Central memory CD4-positive, alpha-beta T cell (primary cell): ENCODE measurements around the gene TMEM63A.

Experiments used
- DNase-seq: peaks from one replicate; pipeline ENCODE4 v3.0.0; 2022

The TMEM63A gene

DNA sequence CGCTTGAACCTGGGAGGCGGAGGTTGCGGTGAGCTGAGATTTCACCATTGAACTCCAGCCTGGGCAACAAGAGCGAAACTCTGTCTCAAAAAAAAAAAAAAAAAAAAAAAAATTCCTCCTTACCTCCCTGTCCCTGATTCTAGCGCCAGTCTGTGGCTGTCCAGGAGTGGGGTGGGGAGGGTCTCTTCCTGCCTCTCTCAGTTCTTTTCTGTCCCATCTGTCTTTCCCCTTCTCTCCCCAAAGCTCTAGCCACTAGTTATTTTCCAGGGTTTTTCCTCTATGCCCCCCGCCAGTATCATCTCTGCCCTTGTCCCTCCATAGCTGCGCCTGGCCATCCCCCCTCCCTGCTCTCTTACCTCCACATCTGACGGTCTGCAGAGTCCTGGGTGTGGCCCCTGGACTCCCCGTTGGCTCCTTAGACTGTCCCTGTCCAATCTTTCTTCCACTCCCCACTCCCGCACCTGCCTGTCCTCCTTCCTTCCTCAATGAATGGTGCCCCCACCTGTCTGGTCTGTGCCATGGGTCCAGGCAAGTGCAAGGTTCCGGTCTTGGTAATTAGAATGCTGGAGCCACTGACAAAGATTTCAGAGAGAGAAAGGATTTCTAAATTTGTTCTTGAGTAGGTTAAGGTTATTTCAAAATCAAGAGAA, 1.6 kb upstream of the TMEM63A start:
- DNase-seq: no peak

DNA sequence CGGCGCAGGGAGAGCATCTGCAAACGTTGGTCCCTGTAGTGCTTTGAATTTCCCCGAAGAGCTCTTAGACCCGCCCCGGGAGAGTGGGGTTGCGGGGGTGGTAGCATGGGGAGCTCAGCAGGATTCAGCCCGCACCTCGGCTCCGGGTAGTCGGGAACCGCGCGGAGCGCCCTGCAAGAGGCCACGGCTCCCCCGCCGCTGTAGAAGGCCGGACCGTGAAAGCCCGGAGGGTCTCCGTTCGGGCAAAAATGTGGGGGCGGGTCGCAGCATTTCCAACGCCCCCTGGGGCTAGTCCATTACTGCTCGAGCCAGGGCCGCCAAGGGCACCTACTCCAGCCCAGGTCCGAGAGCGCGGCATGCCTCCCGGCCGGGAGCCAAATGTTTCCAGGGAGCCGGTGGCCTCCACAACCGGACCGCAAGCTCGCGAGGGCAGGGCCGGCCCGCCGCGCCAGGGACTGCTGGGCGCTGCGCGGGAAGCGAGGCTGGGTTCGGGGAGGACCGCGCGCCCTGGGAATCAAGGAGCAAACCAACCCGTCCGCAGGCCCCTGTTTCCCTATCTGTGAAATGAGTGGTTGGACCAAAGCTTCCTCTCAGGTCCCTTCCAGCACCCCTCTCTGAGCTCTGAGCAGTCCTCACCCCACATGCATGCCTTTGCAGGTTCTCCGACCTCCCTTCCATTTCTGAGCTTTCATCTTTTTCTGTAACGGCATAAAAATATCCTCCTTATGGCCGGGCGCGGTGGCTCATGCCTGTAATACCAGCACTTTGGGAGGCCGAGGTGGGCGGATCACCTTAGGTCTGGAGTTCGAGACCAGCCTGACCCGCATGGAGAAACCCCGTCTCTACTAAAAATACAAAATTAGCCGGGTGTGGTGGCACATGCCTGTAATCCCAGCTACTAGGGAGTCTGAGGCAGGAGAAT, 775 bp upstream of the TMEM63A start:
- DNase-seq: peak; percentile 14

DNA sequence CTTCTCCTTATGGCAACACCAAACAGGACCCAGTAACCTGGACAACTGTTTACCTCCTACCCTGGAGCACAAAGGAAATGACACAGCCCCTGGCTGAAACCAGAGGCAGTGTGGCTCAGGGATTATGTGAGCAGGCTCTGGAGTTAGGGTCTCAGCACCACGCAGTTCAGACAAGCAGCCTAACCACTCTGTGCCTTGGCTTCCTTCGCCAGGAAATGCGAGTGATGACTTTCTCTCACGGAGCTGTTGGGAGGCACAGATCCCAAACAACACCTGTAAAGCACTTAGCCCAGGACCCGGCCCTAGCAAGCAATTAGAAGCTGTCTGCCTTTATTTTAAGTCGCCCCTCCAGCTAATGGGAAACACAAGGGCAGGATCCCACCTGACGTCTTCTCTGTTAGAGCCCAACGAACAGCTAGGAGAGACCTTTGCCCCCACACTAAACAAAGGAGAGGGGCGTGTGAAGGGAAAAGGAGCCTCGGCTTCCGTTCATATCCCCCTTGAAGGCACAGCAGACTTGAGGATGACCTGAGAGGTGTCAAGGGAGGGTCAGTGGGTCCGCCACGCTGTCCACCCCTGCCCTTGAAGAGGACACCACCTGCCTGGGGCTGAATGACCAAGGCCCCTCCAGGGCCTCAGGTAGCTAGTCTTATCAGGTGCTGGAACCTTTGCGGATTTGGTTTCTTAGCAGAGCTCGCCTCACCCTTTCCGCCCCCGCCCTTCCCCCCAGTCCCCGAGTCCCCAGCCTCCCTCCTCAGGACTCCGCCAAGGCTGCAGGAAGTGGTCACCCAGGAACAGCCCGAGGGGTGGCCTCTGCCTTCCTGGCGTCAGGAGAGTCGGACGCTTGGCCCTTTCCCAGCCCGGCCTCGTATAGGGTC, 860 bp downstream of the TMEM63A start:
- peak; percentile 49 for DNase-seq

DNA sequence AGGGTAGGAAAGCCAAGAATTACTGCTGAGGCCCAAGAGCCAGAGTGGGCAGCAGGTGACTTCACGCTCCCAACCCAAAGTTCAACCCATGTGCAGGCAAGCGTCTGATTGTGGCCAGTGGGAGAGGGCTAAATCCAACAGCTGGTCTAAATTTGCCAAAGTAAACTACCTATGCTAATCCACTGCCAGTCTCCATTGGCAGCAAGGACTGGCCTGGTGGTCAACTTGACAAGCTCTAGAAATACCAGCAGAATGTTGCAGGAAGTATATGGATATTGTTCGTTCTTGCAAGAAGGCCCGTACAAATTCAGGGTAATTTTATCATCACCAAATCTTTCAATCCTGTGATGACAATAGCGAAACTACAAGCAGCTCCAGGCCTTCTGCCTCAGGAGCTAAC, 1.5 kb downstream of the TMEM63A start:
- DNase-seq: no peak

DNA sequence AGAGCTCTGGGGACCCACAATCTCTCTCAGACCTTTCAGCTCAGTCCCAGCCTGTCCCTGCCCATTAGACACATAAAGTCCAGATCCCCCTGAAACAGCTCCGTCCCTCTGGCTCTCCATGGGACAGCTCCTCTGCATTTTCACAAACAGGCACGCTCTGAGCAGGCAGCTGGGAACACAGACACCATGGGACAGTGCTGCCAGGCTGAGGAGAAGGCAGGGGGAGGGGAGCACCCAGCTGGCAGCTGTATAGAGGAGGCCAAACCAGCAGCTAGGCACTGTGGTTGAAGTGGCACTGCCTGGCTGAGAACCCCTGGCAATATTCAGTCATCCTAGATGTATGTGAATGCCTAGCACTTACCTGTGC, 2.0 kb downstream of the TMEM63A start:
- DNase-seq: no peak

DNA sequence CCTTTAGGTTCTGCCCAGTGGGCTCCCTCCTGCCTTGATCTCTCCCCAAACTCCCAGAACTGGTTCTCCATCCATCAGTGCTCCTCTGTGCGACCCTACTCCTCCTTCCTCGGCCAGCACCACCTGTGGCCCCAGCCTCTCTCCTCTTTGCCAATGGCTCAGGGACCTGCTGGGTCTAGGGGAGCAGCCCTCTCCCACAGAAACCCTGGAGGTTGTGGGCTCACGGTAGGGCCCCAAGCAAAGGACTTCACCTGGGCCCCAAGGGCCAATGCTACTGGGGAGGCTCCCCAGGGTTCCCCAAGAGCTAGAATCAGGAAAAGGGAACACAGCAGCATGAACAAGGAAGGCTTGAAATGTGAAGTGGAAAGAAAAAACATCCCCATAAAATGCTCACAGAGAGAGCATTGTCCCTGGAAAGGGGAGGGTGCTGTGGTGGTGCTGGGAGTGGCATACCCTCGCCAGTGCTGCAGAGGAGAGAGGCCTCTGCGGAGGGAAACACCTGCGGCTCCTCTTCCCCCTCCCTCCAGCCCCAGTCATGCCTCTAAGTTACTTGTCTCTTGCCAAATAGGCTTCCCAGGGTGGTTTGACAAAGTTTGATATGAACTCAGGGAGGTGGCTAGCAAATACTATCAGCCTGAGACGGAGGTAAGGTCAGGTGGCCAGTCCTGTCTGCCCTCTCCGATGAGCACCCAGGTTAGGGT, 2.5 kb downstream of the TMEM63A start:
- no peak for DNase-seq

DNA sequence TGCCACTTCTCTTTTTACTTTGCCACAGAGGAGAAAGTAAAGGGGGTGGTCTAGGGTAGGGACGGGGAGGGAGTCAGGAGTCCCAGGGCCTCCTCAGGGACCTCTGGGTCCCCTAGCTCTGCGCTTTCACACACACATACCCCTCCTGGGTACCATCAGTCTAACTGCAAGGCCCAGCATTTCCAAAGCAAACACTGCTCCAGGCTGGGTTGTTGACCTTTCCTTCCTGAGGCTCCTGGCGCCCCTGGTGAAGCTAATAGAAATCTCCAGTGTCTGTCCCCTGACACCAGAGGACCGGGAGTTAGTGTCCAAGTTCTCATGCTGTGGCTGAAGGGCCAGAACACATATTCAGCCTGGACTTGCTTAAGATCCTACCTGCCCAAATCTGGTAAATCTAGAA, 3.9 kb downstream of the TMEM63A start:
- no peak for DNase-seq

DNA sequence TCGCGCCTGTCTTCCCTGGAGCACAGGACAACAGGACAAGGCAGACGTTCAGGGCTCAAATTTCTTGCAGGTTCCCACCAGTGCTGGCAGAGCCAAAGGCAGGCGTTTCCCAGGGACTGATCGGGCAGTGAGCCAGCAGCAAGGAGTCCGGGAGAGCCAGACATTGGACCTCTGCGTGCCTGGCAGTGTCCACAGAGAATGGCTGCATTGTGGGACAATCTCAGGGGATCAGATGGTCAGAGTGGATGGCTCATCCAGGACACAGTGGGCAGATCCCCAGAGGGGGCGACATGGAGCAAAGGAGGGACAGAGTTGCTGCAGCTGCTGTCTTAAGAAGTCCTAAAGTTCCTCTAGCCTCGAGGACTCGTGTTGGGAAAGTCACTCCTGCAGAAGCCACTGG, 4.6 kb downstream of the TMEM63A start:
- DNase-seq: peak; percentile 13

DNA sequence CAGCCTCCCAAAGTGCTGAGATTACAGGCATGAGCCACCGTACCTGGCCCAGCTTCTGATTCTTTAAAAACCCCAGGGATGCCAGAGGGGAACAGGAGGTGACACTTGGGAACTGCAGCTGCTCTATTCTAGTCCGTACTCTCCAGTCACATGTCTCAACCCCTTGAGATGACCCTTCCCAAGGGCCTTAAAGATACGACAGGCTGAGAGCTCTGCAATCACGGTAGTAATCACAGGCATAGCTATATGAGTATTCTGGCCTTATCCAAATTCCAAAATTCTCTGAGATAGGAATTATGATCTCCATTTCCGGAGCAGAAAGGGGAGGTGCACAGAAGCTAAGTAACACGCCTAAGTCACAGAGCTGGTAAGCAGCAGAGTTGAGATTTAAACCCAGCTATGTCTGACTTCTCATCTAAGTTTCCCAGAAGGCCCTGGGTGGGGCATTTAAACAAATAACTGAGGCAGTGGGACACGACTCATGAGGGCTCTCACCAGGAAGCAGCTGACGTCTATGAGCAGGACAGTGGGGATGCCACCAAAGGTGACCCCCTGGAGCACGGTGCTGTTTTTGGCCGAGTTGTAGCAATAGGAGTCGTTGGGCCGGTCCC, 5.2 kb downstream of the TMEM63A start:
- DNase-seq: no peak

DNA sequence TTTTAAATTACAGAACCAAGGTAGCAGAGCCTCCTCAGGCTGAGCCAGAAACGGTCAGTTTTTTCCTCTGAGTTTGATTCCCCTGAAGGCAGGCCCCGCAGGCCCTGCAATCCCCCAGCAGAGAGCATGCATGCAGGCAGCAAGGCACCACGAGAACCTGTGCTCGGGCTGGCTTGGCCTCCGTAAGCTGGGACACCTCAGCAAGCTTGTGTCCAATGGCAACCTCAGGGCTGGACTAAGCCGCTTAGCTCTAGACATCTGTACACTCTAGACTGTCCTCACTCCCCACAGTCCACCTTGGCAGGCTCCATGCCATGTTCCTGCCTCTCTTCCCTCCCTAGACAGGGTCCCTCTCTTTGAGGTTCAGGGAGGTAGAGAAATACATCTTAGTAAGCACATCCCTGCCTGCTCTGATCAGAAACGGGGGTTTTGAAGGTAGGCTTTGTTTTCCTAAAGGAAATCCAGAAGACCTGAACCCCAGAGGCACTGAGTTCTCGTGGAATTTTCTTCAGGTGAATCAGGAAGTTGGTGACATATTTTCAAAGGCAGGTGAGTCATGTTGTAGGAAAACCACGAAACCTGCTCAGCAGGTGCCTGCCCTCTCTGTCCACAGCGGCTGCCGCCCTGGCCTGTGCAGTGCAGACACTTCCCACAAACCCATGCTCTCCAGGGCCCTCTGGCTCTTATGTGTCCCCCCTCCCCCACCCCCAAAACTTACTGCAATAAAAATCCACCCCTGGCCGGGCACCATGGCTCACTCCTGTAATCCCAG, 7.0 kb downstream of the TMEM63A start:
- no peak for DNase-seq

DNA sequence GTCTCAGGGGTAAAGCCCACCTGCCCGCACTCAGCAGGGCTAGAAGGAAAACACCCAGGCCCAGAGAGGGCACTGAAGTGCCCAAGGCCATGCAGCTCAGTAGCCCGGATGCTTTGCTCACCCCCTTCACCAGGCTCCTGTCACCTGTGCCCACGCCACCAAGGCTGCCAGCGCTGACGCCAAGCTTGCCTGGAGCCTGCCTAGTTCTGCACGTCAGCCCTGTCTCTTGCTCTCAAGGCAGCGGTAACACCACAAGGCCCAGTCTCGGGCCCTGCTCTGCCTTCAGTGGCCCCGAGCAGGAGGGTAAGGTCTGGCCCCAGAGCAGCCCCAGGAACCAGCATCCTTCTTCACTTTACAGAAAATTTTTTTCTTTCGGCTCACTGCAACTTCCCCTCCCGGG, 7.7 kb downstream of the TMEM63A start:
- DNase-seq: no peak

DNA sequence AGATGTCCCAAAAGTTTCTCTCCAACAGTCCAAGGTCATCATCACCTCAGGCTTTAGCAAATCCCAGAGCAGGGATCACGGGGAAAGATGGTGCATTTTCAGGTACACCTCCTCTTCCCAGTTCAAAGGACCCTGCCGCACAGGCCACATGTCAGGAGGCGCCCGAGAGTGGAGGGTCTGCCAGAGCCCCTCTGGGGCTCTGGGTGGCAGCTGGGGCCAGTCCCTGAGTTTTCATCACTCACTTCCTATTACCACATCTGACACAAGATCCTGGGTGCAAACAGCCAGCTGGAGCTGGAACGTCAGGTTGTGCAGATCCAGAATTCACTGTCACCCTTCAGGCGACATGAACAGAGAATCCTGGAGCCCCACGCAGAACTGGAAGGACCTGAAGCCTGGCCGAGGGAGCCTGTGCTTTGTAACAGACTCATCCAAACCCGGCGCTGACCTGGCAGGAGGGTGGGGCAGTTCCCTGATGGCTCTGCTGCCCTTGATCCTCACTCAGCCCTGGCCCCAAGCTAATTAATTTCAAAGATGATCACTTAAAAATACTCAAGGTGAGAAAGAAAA, 8.8 kb downstream of the TMEM63A start:
- DNase-seq: no peak

DNA sequence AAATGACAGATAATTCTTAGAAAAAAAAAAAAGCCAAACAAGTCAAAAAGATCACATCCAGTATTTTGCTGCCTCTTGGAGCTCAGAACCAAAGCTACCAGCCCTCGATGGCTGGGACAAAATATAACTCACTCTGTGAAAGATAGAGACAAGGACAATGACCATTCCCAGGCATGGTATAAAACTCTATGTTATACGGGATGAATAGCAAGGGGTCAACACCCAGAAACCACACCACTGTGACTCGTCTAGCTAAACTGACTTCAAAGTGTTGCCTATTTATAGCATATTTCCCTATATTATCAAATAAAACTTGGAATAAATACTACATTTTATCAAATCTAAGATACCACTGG, 10.1 kb downstream of the TMEM63A start:
- DNase-seq: no peak

DNA sequence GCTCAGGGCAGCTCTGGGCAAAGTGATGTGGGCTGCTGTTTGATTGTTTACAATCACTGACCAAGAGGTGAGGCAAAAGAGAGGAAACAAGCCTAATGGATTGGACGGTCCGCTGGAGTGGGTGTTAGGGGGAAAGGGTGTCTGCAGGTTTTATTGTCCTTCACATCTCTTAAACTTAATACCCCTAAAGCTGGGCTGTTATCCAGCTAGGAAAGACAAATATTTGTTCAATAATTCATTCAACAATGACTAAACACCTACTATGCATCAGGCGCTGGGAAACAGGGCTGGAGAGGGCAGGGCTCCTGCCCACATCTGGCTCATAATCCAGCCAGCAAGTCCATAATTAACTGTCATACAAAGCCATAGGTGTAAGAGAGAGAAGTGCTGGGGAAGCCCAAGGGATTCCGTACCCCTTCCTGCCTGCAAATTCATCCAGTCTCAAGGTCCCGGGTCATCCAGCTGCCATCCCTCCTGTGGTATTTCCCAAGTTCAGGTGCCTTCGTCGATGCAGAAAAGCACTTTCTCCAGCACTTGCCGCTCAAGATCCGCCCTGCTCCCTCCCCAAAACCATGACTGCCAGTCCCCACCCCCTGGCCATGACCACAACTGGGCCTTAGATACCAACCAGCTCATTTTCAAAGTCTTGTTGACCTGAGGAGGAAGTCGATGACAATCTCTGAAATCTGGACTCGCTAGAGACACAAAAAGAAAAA, 10.7 kb downstream of the TMEM63A start:
- DNase-seq: no peak

DNA sequence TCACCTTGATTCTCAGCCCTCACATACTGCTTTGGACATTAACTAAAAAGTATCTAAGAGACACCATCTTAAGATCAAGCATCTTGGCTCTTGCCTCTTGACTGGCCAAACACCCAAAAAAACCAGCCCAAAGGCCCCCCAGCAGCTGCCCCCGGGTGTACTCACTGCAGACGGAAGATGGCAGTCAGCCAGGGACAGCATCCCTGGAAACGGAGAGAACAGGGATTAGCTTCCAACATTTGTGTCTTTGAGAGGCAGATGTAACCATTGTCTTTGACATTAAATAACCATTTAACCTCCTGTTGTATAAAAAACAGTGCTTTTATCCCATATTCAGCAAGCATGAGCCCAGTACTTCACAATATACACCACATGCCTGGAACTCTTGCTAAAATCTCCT, 11.3 kb downstream of the TMEM63A start:
- DNase-seq: no peak

DNA sequence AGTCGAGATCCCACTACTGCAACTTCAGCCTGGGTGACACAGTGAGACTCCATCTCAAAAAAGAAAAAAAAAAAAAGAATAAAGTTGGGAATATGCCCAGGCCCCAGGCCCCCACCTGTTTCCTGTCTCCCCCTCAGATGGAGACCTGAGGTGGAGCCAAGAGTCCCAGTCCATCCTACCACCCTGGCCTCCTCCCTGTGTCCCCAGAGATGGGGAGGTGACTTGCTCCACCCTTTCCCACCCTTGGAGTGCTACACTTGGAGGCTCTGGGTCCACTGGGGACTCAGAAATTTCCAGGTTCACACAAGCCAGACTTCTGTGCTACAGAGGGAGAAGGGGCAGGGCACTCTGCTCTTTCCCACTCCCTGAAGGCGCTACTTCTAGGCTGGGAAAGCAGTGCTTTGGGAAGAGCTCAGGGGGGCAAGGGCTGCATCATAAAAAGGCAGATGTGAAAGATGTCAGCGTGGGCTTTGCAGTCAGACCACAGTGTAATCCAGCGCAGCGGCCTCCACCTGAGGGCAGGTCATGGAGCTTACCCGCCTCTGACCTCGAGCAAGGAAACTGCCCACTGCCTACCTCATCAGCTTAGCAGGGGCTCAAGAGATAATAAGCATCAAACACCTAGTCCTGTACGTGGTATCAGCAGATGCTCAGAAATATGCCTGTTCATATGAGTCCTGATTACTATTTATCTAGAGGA, 13.4 kb downstream of the TMEM63A start:
- DNase-seq: no peak

DNA sequence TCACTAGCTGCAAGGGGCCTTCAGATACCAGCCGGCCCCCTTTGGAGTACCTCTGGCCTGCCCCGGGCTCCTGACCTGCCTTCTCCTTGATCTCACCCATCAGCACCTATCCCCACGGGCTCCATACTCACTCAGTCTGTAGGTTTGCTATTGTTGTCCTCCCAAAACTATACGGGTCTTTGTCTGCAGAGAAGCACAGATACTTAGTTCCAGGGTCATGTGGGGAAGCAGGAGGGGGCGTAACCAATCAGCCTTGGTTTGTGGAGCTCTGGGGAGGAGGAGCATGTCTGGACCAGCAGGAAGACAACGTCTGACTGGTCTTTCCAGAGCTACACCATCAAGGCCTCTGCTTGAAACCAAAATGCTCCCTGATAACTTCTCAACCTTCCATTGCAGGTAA, 15.2 kb downstream of the TMEM63A start:
- DNase-seq: no peak

DNA sequence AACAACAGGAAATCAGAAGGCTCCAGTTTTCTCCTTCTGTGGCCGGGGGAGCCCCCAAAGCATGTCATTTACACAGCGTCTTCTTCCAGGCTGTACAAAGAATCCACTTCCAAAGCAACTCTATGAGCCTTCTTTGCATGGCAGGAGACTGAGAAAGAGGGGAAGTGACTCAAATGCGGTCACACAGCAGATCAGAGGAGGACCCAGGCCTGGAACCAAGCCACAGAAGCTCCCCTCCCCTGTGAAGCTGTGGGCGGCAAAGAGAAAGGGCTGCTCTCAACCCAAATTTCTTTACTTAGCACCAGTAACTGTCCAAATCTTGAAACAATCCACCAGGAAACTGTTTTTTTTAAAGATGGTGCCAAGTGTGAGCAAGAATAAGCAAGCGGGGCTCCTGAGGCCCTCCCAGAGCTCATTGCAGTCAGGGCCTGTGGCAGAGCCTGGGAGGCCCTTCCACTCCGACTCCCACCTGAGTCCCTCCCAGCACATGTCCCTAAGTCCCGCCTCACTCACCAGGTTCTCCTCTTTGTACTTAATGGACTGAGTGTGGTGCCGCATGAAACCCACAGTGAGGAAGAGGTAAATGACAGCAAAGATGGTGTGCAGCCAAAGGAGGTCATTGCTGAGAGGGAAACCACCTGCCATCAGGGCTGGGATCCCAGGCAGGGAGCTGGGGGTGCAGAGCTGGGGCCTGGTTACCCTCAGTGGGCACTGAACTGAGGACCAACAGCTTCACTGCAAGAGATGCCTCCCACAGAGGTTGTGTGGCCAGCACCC, 15.9 kb downstream of the TMEM63A start:
- peak; percentile 78 for DNase-seq

DNA sequence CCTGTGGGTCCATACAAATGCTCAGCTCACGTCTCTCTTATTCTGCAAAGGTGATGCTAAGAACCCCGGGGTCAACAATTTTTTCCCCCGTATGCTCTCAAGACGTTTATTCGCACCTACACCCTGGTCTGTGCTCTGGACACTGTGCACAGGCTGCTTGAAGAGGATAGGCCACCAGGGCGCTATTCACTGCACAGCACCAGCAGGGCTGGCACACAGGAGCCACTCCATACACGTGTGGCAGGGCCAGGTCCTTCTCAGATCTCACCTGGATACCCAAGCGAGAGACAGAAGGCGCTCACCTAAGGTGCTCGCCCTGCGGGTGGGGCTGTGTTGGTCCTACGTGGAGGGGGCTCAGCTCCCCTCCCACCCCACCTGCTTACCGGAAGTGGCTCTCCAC, 16.7 kb downstream of the TMEM63A start:
- DNase-seq: no peak
